Measurements from ENCODE around the gene FAN1.

Gene FAN1

DNA sequence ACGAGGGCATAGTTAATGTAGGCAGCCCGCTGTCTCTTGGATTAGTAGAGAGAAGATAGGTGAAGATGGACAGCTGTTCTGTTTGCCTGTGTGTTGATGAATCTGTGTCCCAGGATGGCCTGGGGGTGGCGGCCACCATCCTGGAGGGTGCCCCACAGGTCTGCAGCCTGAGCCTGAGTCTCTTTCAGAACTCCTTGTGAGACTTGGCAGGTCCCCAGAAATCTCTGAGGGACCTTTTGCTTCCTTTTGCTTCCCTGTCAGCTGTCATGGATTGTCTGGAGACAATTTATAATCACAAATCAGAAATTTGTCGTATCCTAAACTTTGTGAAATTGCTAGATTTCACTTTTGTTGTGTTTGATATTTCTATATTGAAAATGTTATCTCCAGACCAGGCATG lies 17.4 kb downstream of the FAN1 start:
- DNase-seq (ENCODE audit: low read depth in 2 of 2) = no peak

DNA sequence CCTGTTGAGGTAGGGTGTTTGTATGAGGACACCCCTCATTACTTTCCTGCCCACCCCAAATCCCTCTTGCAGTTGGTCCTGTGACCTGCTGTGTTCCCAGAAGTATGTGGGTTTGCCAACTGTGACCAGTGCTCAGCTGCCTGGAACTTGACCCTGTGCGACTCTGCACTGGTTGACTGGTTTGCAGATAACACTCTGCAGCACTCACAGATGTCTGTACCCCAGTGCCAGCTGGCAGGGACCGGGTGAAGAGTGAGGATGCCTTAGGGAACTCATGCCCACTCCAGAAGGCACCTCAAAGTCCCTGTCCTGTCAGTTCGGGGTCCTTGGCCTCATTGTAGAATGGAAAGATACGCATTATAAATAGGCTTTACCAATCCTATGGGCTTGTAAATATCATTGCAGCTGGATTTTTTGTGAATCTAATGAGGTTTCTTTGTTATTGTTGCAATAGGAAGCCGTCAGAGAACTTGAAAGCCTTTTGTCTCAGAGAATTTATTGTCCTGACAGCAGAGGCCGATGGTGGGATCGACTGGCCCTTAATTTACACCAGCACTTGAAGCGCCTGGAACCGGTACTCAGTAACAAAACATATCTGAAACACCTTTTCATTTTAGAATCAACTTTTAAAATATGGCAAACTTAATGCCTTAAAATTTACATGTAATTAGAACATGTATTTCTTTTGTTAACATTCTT lies 18.2 kb downstream of the FAN1 start:
- DNase-seq (ENCODE audit: low read depth in 2 of 2) = no peak

DNA sequence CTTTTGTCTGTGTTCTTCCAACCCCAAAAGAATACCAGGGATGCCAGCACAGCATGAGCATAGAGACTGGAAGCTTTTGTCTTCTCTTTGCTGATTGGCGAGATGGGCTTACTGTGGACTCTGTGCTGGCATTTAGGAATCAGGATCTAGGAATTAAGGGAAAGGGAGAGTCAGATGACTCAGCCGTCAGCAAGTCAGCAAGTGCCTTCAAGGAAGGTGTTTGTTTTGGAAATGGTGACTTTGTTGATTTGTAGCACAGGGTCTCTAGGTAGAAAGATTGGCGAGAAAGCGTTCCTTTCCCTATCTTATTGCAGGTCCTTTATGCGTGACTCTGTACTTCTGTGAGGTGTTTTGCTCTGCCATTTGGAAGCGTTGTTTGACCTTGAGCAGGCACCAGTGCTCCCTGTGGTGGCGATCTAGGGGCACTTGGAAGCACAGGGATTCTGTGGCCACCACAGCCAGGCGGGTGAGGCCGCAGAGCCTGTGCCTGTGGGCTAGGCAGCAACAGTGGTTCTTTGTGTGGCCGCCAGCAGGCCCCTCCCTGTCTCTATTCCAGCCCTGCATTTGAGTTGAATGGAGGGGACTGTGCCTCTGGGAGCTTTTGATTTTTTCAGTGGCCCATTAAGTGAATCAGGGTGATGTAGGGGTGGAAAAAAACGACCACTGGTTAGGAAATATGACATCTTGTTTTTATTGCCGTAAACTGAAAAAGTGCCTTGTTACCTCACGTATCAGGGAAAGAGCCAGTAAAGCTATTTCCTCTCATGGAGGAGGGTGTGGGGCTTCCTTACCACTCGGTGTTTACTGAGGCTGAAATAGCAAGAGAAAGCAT lies 19.0 kb downstream of the FAN1 start:
- DNase-seq (ENCODE audit: low read depth in 2 of 2) = no peak

DNA sequence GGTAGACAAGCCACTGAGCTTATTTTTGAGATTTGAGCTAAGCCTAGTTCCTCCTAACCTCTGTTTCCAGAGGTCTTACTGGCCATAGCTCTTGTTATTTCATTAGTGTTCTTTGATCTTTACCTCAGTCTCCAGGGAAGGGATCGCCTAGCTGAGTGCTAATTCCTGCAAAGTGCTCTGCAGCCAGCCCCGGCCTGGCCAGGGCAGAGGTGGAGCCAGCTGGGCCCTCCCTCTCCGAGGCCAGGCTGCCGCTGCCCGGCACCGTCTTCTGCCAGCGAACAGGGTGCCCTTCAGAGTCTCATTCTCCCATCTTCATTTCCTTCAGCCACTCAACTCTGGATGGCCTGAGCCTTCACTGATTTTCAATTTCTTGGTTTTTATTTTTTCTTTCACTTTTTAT lies 19.7 kb downstream of the FAN1 start:
- DNase-seq (ENCODE audit: low read depth in 2 of 2) = no peak

DNA sequence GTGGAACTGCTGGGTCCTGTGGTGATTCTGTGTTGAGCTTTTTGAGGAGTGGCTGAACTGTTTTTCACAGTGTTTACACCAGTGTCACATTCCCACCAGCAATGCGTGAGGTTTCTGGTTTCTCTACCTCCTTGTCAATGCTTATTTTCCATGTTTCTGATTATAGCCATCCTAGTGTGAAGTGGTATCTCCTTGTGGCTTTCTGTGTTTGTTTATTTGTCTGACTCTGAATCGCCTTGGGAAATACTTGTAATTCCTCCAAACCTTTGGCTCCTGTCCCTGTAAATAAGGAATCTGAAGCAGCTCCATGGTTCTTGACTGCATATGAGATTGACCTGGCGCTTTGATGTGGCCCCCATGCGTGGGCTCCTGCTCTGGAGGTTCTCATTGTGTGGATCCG lies 20.6 kb downstream of the FAN1 start:
- DNase-seq (ENCODE audit: low read depth in 2 of 2) = no peak

DNA sequence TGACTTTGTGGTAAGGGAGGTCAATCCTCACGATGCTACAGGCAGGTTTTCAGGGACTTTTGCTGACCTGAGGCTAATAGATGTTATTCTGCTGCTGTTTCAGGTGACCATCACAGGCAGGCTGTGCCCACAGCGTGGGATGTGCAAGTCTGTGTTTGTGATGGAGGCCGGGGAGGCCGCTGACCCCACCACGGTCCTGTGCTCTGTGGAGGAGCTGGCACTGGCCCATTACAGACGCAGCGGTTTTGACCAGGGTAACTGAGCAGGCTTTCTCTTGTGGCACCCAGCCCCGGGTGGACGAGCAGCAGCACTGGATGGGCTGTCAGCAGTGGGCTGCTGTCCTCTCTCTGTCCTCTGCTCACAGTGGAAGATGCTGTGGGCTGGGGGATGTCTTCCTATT lies 22.0 kb downstream of the FAN1 start:
- no peak for DNase-seq (ENCODE audit: low read depth in 2 of 2)

DNA sequence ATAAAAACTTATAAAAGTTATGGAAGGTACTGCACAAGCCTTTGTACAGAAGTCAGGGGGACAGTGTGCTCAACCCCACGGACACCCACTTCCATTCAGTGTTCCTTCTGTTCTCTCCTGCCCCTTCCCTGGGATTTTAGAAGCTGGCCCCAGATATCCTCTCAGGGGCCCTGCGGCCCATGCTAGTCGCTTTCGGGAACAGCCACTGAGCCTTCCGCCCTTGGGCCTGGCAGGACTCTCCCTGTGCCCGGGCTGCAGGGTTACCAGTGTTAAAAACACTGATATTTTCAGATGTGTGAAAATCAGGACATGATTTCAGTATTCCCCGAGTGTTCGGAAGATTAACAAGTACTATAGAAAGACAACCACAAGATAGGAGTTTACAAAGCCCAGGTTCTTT lies 22.4 kb downstream of the FAN1 start:
- DNase-seq (ENCODE audit: low read depth in 2 of 2) = no peak

DNA sequence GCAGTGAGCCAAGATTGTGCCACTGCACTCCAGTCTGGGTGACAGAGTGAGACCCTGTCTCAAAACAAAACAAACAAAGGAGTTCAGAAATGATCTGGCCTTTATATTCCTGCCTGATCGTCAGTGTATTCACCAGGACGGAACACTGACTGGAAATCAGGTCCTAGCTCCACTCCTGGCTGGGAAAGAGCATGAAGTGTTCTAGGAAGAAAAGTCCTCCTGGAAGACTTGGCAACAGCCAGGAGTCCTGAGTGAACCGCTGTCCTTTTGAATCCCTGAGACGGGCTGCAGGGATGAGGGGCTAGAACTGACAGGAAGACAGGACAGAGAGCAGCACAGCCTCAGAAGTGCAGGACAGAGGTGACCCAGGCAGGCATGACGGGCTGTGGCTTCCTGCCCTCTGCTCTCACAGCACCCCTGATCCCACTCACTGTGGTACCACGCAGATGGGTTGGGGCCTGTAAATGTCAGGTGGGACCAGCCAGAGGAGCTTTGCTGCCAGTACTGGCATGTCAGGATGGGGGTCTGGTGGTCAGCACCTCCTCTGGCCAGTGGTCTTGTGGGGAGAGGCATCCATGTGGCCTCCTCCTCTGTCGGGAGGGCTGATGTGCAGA lies 23.5 kb downstream of the FAN1 start:
- DNase-seq (ENCODE audit: low read depth in 2 of 2) = no peak

DNA sequence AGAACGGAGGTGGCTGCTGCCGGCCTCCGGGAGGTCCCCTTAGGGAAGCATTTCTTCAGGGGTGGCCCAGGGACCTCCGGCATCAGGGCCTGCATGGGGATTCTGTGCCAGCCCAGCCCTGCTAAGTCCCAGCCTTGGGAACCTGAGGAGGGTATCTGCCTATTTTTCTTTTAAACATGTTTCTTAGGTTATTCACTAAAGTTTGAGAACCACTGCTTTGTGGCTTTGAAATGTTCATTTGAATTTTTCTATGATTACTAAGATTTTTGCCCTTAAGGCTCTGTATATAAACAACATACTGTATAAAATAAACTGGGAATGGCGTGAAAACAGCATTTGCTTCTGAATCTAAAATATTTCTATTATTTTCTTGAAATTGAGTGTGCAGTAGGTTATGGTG lies 24.4 kb downstream of the FAN1 start:
- DNase-seq (ENCODE audit: low read depth in 2 of 2) = no peak

DNA sequence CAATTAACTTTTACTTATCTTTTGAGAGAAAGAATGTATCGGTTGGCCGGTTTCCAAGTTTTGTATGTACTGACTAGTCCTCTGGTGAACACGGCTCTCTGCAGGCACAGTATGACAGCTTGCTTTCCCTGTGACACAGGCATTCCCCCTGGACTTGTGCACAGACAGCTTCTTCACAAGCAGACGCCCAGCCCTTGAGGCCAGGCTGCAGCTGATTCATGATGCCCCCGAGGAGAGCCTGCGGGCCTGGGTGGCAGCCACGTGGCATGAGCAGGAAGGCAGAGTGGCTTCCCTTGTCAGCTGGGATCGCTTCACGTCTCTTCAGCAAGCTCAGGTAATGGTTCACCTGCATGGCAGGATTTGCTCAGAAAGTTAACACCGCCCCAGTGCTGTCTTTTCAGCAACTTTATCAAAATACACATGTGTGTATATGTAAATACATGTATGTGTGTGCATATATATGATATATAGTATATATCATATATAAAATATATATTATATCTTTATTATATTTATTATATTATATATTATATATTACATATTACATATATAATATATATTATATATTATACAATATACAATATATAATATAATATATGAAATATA lies 25.5 kb downstream of the FAN1 start:
- DNase-seq (ENCODE audit: low read depth in 2 of 2) = no peak

DNA sequence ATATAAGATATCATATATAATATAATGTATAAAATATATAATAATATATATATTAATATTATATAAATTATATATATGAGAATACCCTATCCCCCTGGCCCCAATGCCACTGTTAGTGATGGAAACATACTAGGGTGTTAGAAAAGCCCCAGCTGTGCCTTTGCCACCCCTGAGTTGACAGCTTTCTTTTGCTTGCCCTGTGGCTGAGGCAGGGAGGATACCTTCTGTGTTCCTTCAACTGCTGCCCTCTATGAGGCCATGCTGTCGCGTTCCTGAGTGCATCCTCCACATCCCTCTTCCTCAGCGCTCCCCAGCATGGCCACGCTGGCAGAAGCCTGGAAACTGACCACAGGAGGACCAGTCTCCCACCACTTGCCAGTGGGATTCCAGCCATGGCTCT lies 26.3 kb downstream of the FAN1 start:
- no peak for DNase-seq (ENCODE audit: low read depth in 2 of 2)

DNA sequence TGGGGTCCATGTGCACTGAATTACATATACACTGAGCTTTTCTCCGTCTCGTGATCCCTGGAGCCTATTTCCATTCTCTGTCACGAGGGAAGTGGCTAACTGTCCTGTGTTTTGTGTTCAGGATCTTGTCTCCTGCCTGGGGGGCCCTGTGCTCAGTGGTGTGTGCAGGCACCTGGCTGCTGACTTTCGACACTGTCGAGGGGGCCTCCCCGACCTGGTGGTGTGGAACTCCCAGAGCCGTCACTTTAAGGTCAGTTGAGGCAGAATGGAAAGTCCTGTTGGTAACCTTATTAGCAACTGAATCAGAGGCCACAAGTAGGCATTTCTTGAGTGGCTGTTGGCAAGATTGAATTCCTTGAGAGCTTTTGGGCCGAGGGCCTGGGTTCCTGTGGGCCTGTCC lies 26.7 kb downstream of the FAN1 start:
- DNase-seq (ENCODE audit: low read depth in 2 of 2) = no peak

DNA sequence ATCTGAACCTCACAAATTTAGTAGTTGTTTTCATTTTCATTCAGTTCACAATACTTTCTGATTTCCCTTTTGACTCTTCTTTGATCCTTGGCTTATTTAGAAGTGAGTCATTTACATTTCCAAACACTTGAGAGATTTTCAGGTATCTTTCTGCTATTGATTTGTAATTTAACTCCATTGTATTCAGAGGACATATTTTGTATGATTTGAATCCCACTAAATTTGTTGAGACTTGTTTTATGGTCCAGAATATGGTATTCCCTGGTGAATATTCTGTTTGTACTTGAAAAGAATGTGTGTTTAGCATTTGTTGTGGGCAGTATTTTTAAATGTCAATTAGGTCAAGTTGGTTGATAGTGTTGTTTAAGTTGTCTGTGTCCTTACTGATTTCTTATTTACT lies 29.6 kb downstream of the FAN1 start:
- DNase-seq (ENCODE audit: low read depth in 2 of 2) = no peak

DNA sequence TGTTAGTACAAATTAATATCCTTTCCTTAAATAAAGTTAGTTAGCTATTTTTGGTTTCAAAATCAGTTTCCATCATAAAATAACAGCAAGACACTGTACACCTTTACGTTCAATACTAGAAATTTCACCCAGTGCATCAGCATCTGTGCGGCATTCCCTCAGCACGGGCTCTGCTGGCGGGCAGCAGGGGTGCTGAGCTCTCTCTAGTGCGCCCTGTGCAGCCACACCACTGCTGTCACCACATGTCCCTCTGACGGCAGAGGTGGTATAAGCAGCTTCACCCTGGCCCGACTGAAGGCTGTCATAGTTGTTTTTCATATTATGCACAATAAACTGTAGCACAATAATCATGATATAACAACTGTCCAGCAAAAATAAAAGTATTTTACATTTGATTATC lies 35.4 kb downstream of the FAN1 start:
- no peak for DNase-seq (ENCODE audit: low read depth in 2 of 2)

DNA sequence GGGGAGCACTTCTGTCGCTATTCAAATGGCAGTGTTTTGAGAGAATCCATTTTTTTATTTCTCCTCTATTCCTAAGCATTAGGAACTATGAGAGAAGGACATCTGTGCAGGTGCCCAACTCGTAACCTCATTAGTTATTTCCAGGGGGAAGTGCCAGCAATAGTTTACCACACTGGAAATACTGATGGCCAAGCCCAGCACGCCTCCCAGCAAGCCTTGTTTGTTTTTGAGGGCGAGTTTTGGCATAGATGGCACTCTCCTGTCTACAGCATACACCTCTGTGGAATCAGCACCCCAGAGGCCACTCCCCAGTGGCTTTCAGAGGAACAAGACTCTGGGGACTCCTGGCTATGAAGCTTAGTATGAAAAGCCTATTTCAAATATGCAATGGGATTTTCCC lies 36.6 kb downstream of the FAN1 start:
- no peak for DNase-seq (ENCODE audit: low read depth in 2 of 2)

DNA sequence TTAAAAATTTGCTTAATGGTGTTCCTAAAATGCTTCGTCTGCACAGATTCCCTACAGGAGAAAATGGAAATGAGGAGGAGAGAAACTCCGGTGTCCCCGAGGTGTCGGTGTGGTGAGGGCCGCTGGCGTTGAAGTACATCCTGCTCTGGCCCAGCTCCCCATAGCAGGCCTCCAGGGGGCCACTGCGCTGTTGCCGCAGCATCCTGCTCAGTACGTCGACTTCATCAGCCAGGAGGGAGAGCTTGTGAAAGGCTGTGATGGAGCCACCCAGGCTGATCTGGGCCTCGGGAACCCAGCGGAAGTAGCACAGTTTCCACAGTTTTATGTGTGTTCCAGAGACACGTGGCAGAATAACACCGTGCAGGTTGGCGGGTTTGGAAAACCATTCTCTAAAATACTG lies 37.8 kb downstream of the FAN1 start:
- no peak for DNase-seq (ENCODE audit: low read depth in 2 of 2)

DNA sequence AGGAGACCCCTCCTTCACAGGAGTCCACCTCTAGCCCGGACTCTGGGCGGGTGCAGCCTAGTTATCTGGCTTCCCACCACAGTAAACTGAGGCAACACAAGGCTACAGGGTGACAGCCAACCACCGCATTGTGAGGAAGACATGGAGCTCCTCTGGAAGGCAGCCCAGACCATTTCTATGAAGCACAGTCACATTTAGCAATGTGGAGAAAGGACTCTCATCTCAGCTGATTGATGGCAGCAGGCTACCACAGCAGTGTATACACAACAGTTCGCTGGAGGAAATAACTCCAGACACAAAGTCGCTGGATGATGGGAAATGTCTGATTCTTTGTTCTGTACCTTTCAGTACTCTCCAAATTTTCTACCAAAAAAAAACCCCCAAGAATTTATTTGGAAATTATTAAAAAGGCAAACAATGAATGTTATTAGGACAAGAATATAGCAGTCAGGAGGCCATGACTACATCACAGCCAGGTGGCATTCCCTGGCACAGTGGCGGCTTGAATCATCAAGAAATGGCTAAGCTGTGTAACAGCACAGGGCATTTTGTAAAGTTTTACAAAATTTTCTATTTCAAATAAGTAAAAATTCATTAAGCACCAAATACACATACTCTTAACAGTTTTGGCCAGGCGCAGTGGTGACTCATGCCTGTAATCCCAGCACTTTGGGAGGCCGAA lies 40.1 kb downstream of the FAN1 start:
- no peak for DNase-seq (ENCODE audit: low read depth in 2 of 2)

DNA sequence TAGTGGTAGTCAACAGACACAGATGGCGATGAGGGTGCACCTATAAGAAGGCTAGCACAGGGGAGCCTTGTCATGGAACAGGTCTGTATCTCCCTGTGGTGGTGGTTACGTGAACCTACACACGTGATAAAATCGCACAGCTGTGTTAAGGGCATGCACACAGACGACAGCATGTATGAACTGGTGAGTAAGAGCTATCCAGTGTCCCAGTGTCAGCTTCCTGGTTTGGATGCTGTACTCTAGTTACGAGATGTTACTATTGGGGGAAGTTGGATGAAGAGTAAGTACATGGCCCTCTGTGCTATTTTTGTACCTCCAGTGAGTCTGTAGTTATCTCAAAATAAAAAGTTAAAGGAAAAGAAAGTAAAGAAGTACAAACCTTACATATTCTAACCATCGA lies 49.5 kb downstream of the FAN1 start:
- no peak for DNase-seq (ENCODE audit: low read depth in 2 of 2)

DNA sequence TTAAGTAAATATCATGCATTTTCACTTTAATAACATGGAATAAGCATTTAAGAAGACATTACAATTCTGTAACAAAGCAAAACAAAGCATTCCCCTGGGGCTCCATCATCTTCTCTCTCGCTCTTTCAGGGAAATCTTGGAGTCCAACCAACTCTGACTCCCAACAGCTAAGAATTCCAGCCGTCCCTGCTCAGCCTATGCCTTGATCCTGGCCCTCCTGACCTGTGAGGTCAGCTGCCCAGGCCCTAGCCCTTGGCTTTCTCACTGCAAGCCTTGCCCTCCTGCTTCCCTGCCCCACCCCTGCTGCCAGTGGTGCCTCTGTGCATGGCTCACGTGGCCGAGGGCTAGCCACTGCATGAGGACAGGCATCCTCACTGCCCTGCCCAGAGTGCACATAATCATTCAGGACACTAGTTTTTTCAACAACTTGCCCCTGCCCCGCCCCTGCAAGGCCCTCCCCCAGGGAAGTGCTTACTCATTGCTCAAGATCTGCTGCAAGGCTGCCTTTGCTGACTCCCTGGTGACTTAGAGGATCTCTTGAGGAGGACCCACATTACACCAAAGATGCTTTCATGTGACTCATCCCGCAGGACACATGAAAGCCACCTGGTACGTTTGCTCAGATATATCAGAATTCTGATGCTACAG lies 50.1 kb downstream of the FAN1 start:
- no peak for DNase-seq (ENCODE audit: low read depth in 2 of 2)

DNA sequence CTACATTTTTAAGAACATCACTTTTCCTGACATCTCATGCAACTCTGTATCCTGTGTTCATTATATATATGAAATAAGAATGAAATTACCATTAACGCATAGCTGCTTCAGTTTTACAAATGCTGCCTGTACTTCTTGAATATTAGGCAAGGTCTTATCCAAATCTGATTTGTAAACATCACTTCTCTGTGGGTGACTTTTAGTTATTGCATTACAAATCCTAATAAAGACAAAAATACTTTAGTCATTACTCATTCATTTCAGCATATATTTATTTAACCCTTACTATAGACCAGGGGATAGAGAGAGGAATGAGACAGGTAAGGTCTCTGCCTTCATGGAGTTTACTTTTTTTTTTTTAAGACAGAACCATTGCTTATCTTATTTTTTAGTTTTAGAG lies 51.0 kb downstream of the FAN1 start:
- DNase-seq (ENCODE audit: low read depth in 2 of 2) = no peak

All from stimulated activated CD8-positive, alpha-beta memory T cell treated with anti-CD3 and anti-CD28 coated beads, Interleukin-2, amount 100 ng/mL, for 1 hour (primary cell).